H1 (cell line): ENCODE measurements around the gene PLXNA4. TPM values are rescaled to one million over a fixed set of nuclear protein-coding genes. Genes with fewer than 3 reads are reported as not detected.

Experiments used
- CTCF ChIA-PET: fragments of 300-600 bp; sonication (Branson Sonifier 250); formaldehyde crosslinking; loops from one replicate; lab custom pipeline; 2021; ENCODE audit not compliant: partially characterized antibody; lab: Charles Lee
- POLR2A ChIA-PET: fragments of 300-600 bp; sonication (Branson Sonifier 250); formaldehyde crosslinking; loops from one replicate; lab custom pipeline; 2021; ENCODE audit warnings: inconsistent platforms; ENCODE audit not compliant: partially characterized antibody; lab: Charles Lee
- DNase-seq, 2 experiments: peaks; one replicate each; pipeline versions ENCODE4 v3.0.0 to v3.0.0-alpha.2; 2010 to 2022; ENCODE audit warnings: low spot score in 2 of 2, low read depth in 1 of 2, mixed read lengths in 1 of 2
- FAIRE-seq: peaks from 2 replicates; lab custom pipeline; 2011; peaks lifted over from hg19 to GRCh38; lab: Jason Lieb, UNC
- H2AFZ ChIP-seq: 2 replicates; pipeline ENCODE4 v1.8.1; 2012; ENCODE audit warnings: low read length, inconsistent platforms
- H2AK5ac ChIP-seq: 2 replicates; pipeline ENCODE4 v1.6.1; 2013; ENCODE audit warnings: low read depth, low read length
- H2BK120ac ChIP-seq: replicated peaks from 2 replicates; pipeline ENCODE3; 2013; ENCODE audit warnings: low read depth, low read length, inconsistent platforms
- H2BK12ac ChIP-seq: 2 replicates; pipeline ENCODE4 v1.6.1; 2013; ENCODE audit warnings: low read depth, low read length
- H2BK15ac ChIP-seq: 2 replicates; pipeline ENCODE4 v1.6.1; 2013; ENCODE audit warnings: low read length
- H2BK20ac ChIP-seq: 2 replicates; pipeline ENCODE4 v1.6.1; 2013; ENCODE audit warnings: low read length
- H2BK5ac ChIP-seq: 2 replicates; pipeline ENCODE4 v1.6.1; 2013; ENCODE audit warnings: low read depth, low read length
- H3K14ac ChIP-seq: 2 replicates; pipeline ENCODE4 v1.6.1; 2013; ENCODE audit warnings: inconsistent platforms; ENCODE audit not compliant: insufficient read length
- H3K18ac ChIP-seq: 2 replicates; pipeline ENCODE4 v1.6.1; 2013; ENCODE audit warnings: low read length; ENCODE audit errors: extremely low read depth
- H3K23ac ChIP-seq: 2 replicates; pipeline ENCODE4 v1.6.1; 2013; ENCODE audit warnings: inconsistent platforms; ENCODE audit not compliant: insufficient read length
- H3K23me2 ChIP-seq: 2 replicates; pipeline ENCODE4 v1.6.1; 2013; ENCODE audit warnings: low read depth, low read length
- H3K27ac ChIP-seq: 2 replicates; pipeline ENCODE4 v1.6.1; 2011; ENCODE audit warnings: low read depth, low read length, inconsistent platforms
- H3K27me3 ChIP-seq, 4 experiments: replicated peaks in 1 of 4; 1 replicate in 1 of 4; 2 replicates in 3 of 4; pipeline versions ENCODE4 v1.6.1 to v1.8.1; 2011 to 2013; ENCODE audit warnings: low read length in 3 of 4, mild to moderate bottlenecking in 3 of 4, inconsistent platforms in 2 of 4, mixed read lengths in 2 of 4, moderate library complexity in 1 of 4; ENCODE audit not compliant: control insufficient read depth in 3 of 4, insufficient read depth in 3 of 4; ENCODE audit errors: extremely low read depth in 1 of 4
- H3K36me3 ChIP-seq, 4 experiments: 2 replicates each; pipeline versions ENCODE4 v1.6.1 to v1.8.1; 2011 to 2013; ENCODE audit warnings: mild to moderate bottlenecking in 4 of 4, low read length in 3 of 4, moderate library complexity in 2 of 4, control low read depth in 1 of 4, inconsistent platforms in 1 of 4; ENCODE audit not compliant: insufficient read depth in 4 of 4, control insufficient read depth in 2 of 4
- H3K4ac ChIP-seq: replicated peaks from 2 replicates; pipeline ENCODE3; 2013; ENCODE audit warnings: low read length, low read depth, mixed read lengths, inconsistent platforms; ENCODE audit not compliant: insufficient read length
- H3K4me1 ChIP-seq, 4 experiments: replicated peaks in 1 of 4; 1 replicate in 1 of 4; 2 replicates in 3 of 4; pipeline versions ENCODE4 v1.6.1 to v1.8.1; 2011 to 2013; ENCODE audit warnings: low read length in 3 of 4, inconsistent platforms in 2 of 4, mixed read lengths in 1 of 4; ENCODE audit not compliant: insufficient read depth in 4 of 4, control insufficient read depth in 3 of 4
- H3K4me2 ChIP-seq, 2 experiments: 2 replicates each; pipeline versions ENCODE4 v1.6.1 to v1.8.1; 2011 to 2013; ENCODE audit warnings: low read depth in 2 of 2, low read length in 2 of 2, control low read depth in 1 of 2, inconsistent platforms in 1 of 2, mild to moderate bottlenecking in 1 of 2; ENCODE audit not compliant: insufficient read depth in 1 of 2
- H3K4me3 ChIP-seq, 4 experiments: fragments of 200-600, 300-600 bp in 1 of 4; sonication (generic), shearing (Covaris generic), sonication (Bioruptor Twin) in 1 of 4; 2 replicates each; pipeline versions ENCODE4 v1.5.1 to v1.8.1; 2011 to 2016; ENCODE audit warnings: low read length in 4 of 4, low read depth in 3 of 4, control low read depth in 2 of 4, inconsistent platforms in 2 of 4, mild to moderate bottlenecking in 2 of 4, mixed read lengths in 1 of 4, moderate library complexity in 1 of 4; ENCODE audit not compliant: insufficient read depth in 2 of 4; ENCODE audit errors: extremely low read depth in 1 of 4
- H3K56ac ChIP-seq: replicated peaks from 2 replicates; pipeline ENCODE3; 2013; ENCODE audit warnings: low read depth, mild to moderate bottlenecking, mixed read lengths, low read length, inconsistent platforms; ENCODE audit not compliant: insufficient read length
- H3K79me1 ChIP-seq: 2 replicates; pipeline ENCODE4 v1.6.1; 2013; ENCODE audit warnings: low read depth, low read length, control low read depth
- H3K79me2 ChIP-seq, 2 experiments: 2 replicates each; pipeline versions ENCODE4 v1.6.1 to v1.8.1; 2012 to 2013; ENCODE audit warnings: low read length in 2 of 2, mild to moderate bottlenecking in 2 of 2, inconsistent platforms in 1 of 2; ENCODE audit not compliant: insufficient read depth in 2 of 2, control insufficient read depth in 1 of 2
- H3K9ac ChIP-seq, 4 experiments: replicated peaks in 1 of 4; 1 replicate in 1 of 4; 2 replicates in 3 of 4; pipeline versions ENCODE4 v1.6.1 to v1.8.1; 2011 to 2013; ENCODE audit warnings: low read depth in 3 of 4, low read length in 3 of 4, control low read depth in 2 of 4, mild to moderate bottlenecking in 2 of 4, moderate library complexity in 2 of 4, inconsistent platforms in 1 of 4; ENCODE audit errors: extremely low read depth in 1 of 4
- H3K9me3 ChIP-seq, 2 experiments: 2 replicates each; pipeline versions ENCODE4 v1.6.1 to v1.8.1; 2012 to 2013; ENCODE audit warnings: mild to moderate bottlenecking in 2 of 2, moderate library complexity in 2 of 2, control low read depth in 1 of 2, inconsistent platforms in 1 of 2, low read depth in 1 of 2, low read length in 1 of 2, mixed read lengths in 1 of 2; ENCODE audit not compliant: insufficient read depth in 2 of 2
- H4K20me1 ChIP-seq, 2 experiments: replicated peaks in 1 of 2; 2 replicates each; pipeline versions ENCODE3 to v1.8.1; 2011 to 2013; ENCODE audit warnings: inconsistent platforms in 2 of 2, low read length in 2 of 2, mild to moderate bottlenecking in 1 of 2; ENCODE audit not compliant: insufficient read depth in 2 of 2, control insufficient read depth in 1 of 2
- H4K5ac ChIP-seq: 2 replicates; pipeline ENCODE4 v1.6.1; 2013; ENCODE audit warnings: low read length, low read depth, mixed read lengths, inconsistent platforms; ENCODE audit not compliant: insufficient read length
- H4K8ac ChIP-seq: 2 replicates; pipeline ENCODE4 v1.8.0; 2013; ENCODE audit warnings: mild to moderate bottlenecking, moderate library complexity, low read length, inconsistent platforms; ENCODE audit not compliant: insufficient read depth; ENCODE audit errors: extremely low read depth
- H4K91ac ChIP-seq: replicated peaks from 2 replicates; pipeline ENCODE3; 2013; ENCODE audit warnings: low read length, mixed read lengths, inconsistent platforms; ENCODE audit not compliant: insufficient read length
- CEBPB ChIP-seq: IDR thresholded peaks from 2 replicates; pipeline ENCODE4 v1.6.1; 2012; ENCODE audit warnings: low read depth, low read length
- CHD2 ChIP-seq: IDR thresholded peaks from 2 replicates; pipeline ENCODE4 v1.6.1; 2012; ENCODE audit warnings: low read length, improper control_type of control experiment
- TAF7 ChIP-seq: optimal IDR thresholded peaks from 2 replicates; pipeline ENCODE3; 2011; ENCODE audit warnings: low read depth, mild to moderate bottlenecking, inconsistent platforms, low read length, moderate library complexity, borderline replicate concordance
- WGBS, 2 experiments: shearing (Covaris generic) in 1 of 2; methylation state at CpG; one replicate each; pipeline versions ENCODE4 v1.1.6 to v1.1.7; 2013 to 2015; ENCODE audit warnings: low lambda C conversion rate in 2 of 2, mixed read lengths in 2 of 2, inconsistent platforms in 1 of 2, low coverage in 1 of 2, missing lambda C conversion rate in 1 of 2; ENCODE audit not compliant: insufficient replicate concordance in 2 of 2, insufficient coverage in 1 of 2, insufficient read length in 1 of 2; ENCODE audit errors: extremely low coverage in 1 of 2, missing lambda C conversion rate in 1 of 2; 5-methylcytosine and 5-hydroxymethylcytosine counted together
- polyA plus RNA-seq, 7 experiments: library from polyadenylated mRNA; depleted of rRNA in 3 of 7; stranded (reverse) in 5 of 7; unstranded in 2 of 7; fragments of >200 nt in 5 of 7; fragments of 200-250 nt in 2 of 7; gene quantifications; 1 replicate in 5 of 7; 2 replicates in 1 of 7; 4 replicates in 1 of 7; pipeline versions ENCODE4 v1.2.1 to v1.2.3, GENCODE V29; 2011 to 2013; ENCODE audit warnings: missing spikeins in 2 of 7, mixed read lengths in 2 of 7
- total RNA-seq: library from RNA; stranded (reverse); fragmentation: NEBNext Ultra II Directional; extraction: Animal tissue kit (Norgen Biotek cat#: 25700); gene quantifications from 2 replicates; pipeline ENCODE4 v1.2.1, GENCODE V29; 2021

The PLXNA4 gene
- total and polyA plus RNA-seq, 2 of the 8 experiments (the other 6 are each of a cell fraction or from before 2014, with no cell fraction given) = 0.76 to 0.79 TPM

GRCh38 chr7:132080967-132081668 lies 495.2 kb downstream of the PLXNA4 start:
- no peak overlapping the region for H2AK5ac ChIP-seq
- H3K23me2 ChIP-seq = no peaks in the 10 kb centered on the region
- H3K14ac ChIP-seq = no peak overlapping the region
- no peak overlapping the region for H2BK20ac ChIP-seq
- H3K23ac ChIP-seq = no peak overlapping the region
- H2AFZ ChIP-seq = no peak overlapping the region
- H3K9ac ChIP-seq = no peak overlapping the region
- H3K79me2 ChIP-seq = no peaks in the 10 kb centered on the region
- no peak overlapping the region for H2BK5ac ChIP-seq
- no peak overlapping the region for H4K8ac ChIP-seq
- TF ChIP-seq TAF7 (no peak), CHD2 (no peak), CEBPB (no peak)
- ChIA-PET CTCF (interaction anchor here (0.7 to 1.5 kb wide), 5 partner anchors 16 to 171 kb away, joined by 3 to 4 read pairs (median 3); no protein-coding TSS in a partner anchor), POLR2A (no interaction called here)
- H3K4ac ChIP-seq = no peak overlapping the region
- H4K20me1 ChIP-seq = no peaks in the 10 kb centered on the region
- no peak overlapping the region for H2BK120ac ChIP-seq
- H3K27ac ChIP-seq = no peak overlapping the region
- H3K36me3 ChIP-seq = no peaks in the 10 kb centered on the region
- no peak overlapping the region for H3K18ac ChIP-seq
- DNase-seq (no peak), FAIRE-seq (no peak)
- no peak overlapping the region; the same call in 1 of the 2 replicates for H2BK15ac ChIP-seq
- H4K91ac ChIP-seq = no peak overlapping the region
- no peaks in the 10 kb centered on the region for H3K9me3 ChIP-seq
- H2BK12ac ChIP-seq = no peak overlapping the region
- H3K79me1 ChIP-seq = no peaks in the 10 kb centered on the region
- peaks cover 0 to 4% (median 0%) of the 10 kb centered on the region in 4 experiments; a peak in 1 of 7 replicates for H3K4me1 ChIP-seq
- no peak overlapping the region for H3K56ac ChIP-seq
- H3K27me3 ChIP-seq = peaks cover 0 to 3% (median 0%) of the 10 kb centered on the region in 4 experiments; a peak in 2 of 7 replicates
- no peak overlapping the region for H4K5ac ChIP-seq
- H3K4me2 ChIP-seq = no peak overlapping the region
- no peak overlapping the region for H3K4me3 ChIP-seq
- 93% methylated on average over 6 of the region's 6 CpGs; no CpG with 5 or more reads in 1 of the 2 experiments for WGBS, 2 experiments
